Measurements from ENCODE around the gene SPATA2L. TPM values are rescaled to one million over a fixed set of nuclear protein-coding genes. Genes with fewer than 3 reads are reported as not detected.

The SPATA2L gene
- total RNA-seq, 1 experiment from 2014 or later = 15.3 TPM

GRCh38 chr16:89709716-89710432 lies 8.4 kb upstream of the SPATA2L start:
- Histone ChIP-seq H3K4me2 (no peak overlapping the region), H3K9me3 (ENCODE audit: insufficient read depth, low read depth) (no peaks in the 10 kb centered on the region), H3K79me2 (ENCODE audit: low read depth) (peaks cover 26% of the 10 kb centered on the region), H3K4me3 (no peak overlapping the region), H3F3A (ENCODE audit: insufficient read depth, low read depth) (peaks cover 32% of the 10 kb centered on the region; the same call in 1 of the 2 replicates), H3K27me3 (ENCODE audit: insufficient read depth, low read depth) (no peaks in the 10 kb centered on the region), H3K36me3 (ENCODE audit: low read depth) (no peaks in the 10 kb centered on the region), H4K20me1 (ENCODE audit: insufficient read depth) (no peaks in the 10 kb centered on the region), H3K4me1 (replicated peaks; ENCODE audit: insufficient read depth) (peaks cover 4% of the 10 kb centered on the region; the same call in 1 of the 2 replicates), H2AFZ (no peak overlapping the region), H3K27ac (no peak overlapping the region), H3K9me2 (ENCODE audit: insufficient read depth) (no peaks in the 10 kb centered on the region)
- POLR2A ChIA-PET (ENCODE audit: unreplicated experiment) = interaction anchor here (0.6 kb wide), 2 partner anchors 52 to 298 kb away, joined by 3 to 10 read pairs; partner anchors contain the start of genes CHMP1A and SPATA33
- DNase-seq = peak in 1 of 2 experiments; percentile 9
- intact Hi-C loops (cut with micrococcal nuclease; ENCODE audit: unreplicated experiment) = loop anchor here (10.0 kb wide), 1 partner anchor 465 kb away; no protein-coding TSS in a partner anchor
- BruUV-seq (replicated peaks) = no TSS peak
- CTCF ChIA-PET = no interaction called here
- TF ChIP-seq CTCF (conservative IDR thresholded peaks at IDR 0.05) (no peak), EZH2 (IDR thresholded peaks at IDR 0.05; ENCODE audit: low read depth) (no peak)

- H3K4me2 ChIP-seq = no peak overlapping the region
- CTCF ChIA-PET = no interaction called here
- H3K4me3 ChIP-seq = no peak overlapping the region
- BruUV-seq (replicated peaks) = no TSS peak
- POLR2A ChIA-PET (ENCODE audit: unreplicated experiment) = no interaction called here
- DNase-seq = peak in 1 of 2 experiments; percentile 9
- H3K27ac ChIP-seq = no peak overlapping the region
- TF ChIP-seq CTCF (conservative IDR thresholded peaks at IDR 0.05) = no peak
- TF ChIP-seq EZH2 (IDR thresholded peaks at IDR 0.05; ENCODE audit: low read depth) = no peak
- H3K9me2 ChIP-seq (ENCODE audit: insufficient read depth) = no peaks in the 10 kb centered on the region
- intact Hi-C loops (cut with micrococcal nuclease; ENCODE audit: unreplicated experiment) = loop anchor here (10.0 kb wide), 1 partner anchor 464 kb away; no protein-coding TSS in a partner anchor
- peaks cover 20% of the 10 kb centered on the region for H3K79me2 ChIP-seq (ENCODE audit: low read depth)
- peaks cover 26% of the 10 kb centered on the region; the same call in 1 of the 2 replicates for H3F3A ChIP-seq (ENCODE audit: insufficient read depth, low read depth)
- H3K36me3 ChIP-seq (ENCODE audit: low read depth) = no peaks in the 10 kb centered on the region
- H3K4me1 ChIP-seq (replicated peaks; ENCODE audit: insufficient read depth) = peaks cover 4% of the 10 kb centered on the region; the same call in 1 of the 2 replicates
- no peak overlapping the region for H2AFZ ChIP-seq
- no peaks in the 10 kb centered on the region for H3K9me3 ChIP-seq (ENCODE audit: insufficient read depth, low read depth)
- no peaks in the 10 kb centered on the region for H4K20me1 ChIP-seq (ENCODE audit: insufficient read depth)
- H3K27me3 ChIP-seq (ENCODE audit: insufficient read depth, low read depth) = no peaks in the 10 kb centered on the region
Measured at GRCh38 chr16:89709166-89709565, 7.7 kb upstream of the SPATA2L start.

- peaks cover 26% of the 10 kb centered on the region; the same call in 1 of the 2 replicates for H3F3A ChIP-seq (ENCODE audit: insufficient read depth, low read depth)
- no peak overlapping the region for H3K4me3 ChIP-seq
- no TSS peak for BruUV-seq (replicated peaks)
- no peaks in the 10 kb centered on the region for H3K9me3 ChIP-seq (ENCODE audit: insufficient read depth, low read depth)
- no peaks in the 10 kb centered on the region for H4K20me1 ChIP-seq (ENCODE audit: insufficient read depth)
- no peak overlapping the region for H3K27ac ChIP-seq
- CTCF ChIA-PET = no interaction called here
- intact Hi-C loops (cut with micrococcal nuclease; ENCODE audit: unreplicated experiment) = loop anchor here (10.0 kb wide), 1 partner anchor 464 kb away; no protein-coding TSS in a partner anchor
- H2AFZ ChIP-seq = no peak overlapping the region
- H3K36me3 ChIP-seq (ENCODE audit: low read depth) = no peaks in the 10 kb centered on the region
- peaks cover 17% of the 10 kb centered on the region for H3K79me2 ChIP-seq (ENCODE audit: low read depth)
- H3K9me2 ChIP-seq (ENCODE audit: insufficient read depth) = no peaks in the 10 kb centered on the region
- peaks cover 4% of the 10 kb centered on the region; the same call in 1 of the 2 replicates for H3K4me1 ChIP-seq (replicated peaks; ENCODE audit: insufficient read depth)
- no peak for TF ChIP-seq CTCF (conservative IDR thresholded peaks at IDR 0.05)
- TF ChIP-seq EZH2 (IDR thresholded peaks at IDR 0.05; ENCODE audit: low read depth) = no peak
- no peaks in the 10 kb centered on the region for H3K27me3 ChIP-seq (ENCODE audit: insufficient read depth, low read depth)
- DNase-seq = no peak
- H3K4me2 ChIP-seq = no peak overlapping the region
- POLR2A ChIA-PET (ENCODE audit: unreplicated experiment) = no interaction called here
Measured at GRCh38 chr16:89708481-89708931, 7.0 kb upstream of the SPATA2L start.
